HG03378 (cell line): ENCODE results near the gene ATP1A2.

Experiments
- ATAC-seq: cut with Tn5 transposase; IDR thresholded peaks from one replicate; pipeline ENCODE4 v1.9.1; 2021; ENCODE audit warnings: mild to moderate bottlenecking, moderate library complexity; ENCODE audit not compliant: unreplicated experiment

The ATP1A2 gene

GRCh38 chr1:160139840-160140239, 24.3 kb downstream of the ATP1A2 start:
- ATAC-seq: no peak

DNA sequence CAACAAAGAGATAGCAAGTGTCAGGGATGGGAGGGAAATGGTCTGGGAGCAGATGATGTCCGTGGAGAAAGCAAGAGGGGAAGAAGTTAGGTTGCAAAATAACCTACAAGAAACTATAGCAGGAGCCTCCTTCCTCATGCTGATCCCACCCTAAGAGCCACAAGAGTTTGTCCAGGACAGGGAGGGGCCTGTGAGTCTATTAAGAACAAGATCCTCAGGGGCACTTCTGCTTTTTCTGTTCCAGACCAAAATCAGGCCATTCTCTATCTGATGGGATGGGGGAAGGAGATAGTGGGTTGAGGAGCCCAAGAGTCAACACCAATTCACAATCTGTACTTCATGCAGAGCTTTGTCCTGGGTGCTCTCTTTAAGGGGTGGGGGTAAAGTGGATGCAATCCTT, 28.1 kb downstream of the ATP1A2 start:
- ATAC-seq: no peak

DNA sequence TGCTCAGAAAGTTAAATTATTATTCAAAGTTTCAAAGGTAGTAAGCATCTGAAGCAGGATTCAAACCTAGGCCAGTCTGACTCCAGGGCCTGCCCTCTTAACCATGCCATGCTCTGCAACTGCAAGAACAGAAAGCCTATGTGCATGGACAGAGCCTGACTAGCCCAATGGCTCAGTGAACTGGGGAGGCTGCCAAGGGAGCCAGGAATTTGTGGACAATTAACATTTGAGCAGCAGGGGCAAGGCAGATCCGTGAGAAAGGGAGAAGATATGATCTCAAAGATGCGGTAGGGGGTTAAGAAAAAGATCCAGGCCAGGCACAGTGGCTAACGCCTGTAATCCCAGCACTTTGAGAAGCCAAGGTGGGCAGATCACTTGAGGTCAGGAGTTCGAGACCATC, 29.4 kb downstream of the ATP1A2 start:
- no peak for ATAC-seq

- no peak for ATAC-seq
These were observed 30.5 kb downstream of the ATP1A2 start for GRCh38 chr1:160146107-160146506.

DNA sequence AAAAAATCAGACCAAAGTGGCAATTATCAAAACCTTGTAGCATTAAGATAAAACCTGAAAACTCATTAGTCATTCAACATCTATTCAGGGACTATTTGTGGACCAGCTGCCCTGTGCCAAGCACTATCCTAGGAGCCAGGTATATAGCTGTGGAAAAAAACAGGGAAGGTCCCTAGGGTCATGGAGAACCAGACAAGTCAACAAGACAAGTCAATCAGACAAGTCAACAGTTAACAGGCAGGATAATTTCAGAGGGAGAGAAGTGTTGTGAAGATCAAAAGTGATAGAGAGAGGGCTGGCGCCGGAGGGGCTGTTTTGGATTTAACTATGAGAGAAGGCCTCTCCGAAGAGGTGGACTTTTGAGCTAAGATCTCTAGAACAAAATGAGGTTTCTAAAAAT, 32.6 kb downstream of the ATP1A2 start:
- no peak for ATAC-seq

GRCh38 chr1:160149233-160149632, 33.7 kb downstream of the ATP1A2 start:
- no peak for ATAC-seq

DNA sequence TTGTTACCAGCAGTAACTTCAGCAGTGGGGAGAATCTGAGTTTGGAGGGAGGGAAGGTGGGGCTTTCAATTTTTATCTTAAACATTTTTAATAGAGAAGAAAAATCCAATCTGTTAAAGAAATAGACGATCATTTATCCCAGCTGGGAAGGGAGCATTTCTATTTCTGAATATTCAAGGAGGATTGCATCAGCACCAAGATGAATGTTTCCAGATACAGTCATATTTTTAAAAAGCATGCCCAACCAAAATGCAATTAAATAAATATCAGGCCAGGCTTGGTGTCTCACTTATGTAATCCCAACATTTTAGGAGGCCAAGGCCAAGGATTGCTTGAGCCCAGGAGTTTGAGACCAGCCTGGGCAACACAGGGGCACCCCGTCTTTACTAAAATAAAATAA, 34.2 kb downstream of the ATP1A2 start:
- no peak for ATAC-seq

DNA sequence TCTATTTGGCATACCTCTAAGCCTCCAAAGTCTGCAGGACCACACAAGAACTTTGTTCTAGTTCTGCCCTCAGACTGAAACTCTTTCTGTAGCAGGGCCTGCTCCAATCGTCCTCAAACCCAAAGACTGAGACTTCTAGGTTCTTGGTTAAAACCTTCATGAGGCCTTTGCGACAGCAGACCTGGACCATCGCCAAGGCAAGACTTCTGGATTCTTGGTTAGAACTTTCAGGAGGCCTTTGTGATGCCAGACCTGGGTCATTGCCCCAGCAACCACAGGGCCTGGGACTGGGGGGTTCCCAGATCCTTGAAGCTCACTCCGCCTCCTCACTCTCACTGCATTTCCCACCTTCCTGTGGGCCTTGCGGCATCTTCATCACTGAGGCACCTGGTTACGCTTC, 35.7 kb downstream of the ATP1A2 start, which contains the start of gene ATP1A4:
Gene ATP1A4 (plus strand): TSS at position 301 of the 400 bp plus-strand sequence. CDS start 438 bp downstream, outside the sequence.
- ATAC-seq: no peak

DNA sequence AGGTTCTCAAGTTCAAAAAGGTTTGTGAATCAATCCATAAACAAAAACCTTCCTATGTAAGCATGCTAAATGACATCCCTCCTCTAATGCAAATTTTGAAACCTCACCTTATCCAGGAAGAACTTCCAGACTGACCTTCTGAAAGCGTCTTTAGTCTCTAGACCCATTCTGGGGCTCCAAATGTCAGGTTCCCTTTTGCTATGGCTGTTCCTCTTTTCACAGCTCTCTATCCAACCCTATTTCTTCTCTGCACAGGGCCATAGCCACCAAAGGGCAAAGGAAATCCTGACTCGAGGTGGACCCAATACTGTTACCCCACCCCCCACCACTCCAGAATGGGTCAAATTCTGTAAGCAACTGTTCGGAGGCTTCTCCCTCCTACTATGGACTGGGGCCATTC, 39.2 kb downstream of the ATP1A2 start:
- ATAC-seq: no peak

DNA sequence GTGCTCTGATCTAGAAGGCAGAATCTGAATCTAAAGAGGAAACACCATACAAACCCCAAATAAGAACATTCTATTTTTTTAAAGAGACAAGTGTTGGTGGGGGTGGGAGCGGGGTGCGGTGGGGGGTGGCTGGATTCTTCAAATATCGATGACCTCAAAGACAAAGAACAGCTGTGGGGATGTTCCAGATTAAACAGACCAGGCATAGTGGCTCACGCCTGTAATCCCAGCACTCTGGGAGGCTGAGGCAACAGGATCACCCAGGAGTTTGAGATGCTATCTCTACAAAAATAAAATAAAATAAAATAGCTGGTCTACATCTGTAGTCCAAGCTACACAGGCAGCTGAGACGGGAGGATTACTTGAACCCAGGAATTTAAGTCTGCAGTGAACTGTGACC, 40.8 kb downstream of the ATP1A2 start:
- ATAC-seq: no peak

- ATAC-seq: no peak
These were observed 41.6 kb downstream of the ATP1A2 start for GRCh38 chr1:160157174-160157573.

GRCh38 chr1:160158031-160158430, 42.5 kb downstream of the ATP1A2 start:
- ATAC-seq: no peak

GRCh38 chr1:160158534-160158933, 43.0 kb downstream of the ATP1A2 start:
- no peak for ATAC-seq

DNA sequence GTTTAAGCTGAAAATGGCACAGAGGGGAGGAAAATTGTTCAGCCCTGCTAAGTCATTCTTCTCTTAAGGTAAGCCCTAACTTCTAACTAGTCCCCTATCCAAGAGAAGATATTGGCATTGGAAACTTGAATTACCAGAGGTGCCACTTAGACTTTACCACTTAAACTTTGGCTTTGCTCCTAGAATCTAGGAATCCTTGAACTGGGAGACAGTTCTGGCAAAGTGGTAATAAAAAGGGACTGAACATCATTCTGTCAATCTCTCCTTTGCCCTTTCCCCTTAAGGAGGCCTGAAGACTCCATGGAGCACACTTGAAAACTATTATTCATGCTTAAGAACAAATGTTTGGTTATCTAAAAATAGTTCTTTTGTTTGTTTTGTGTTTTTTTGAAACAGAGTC, 44.3 kb downstream of the ATP1A2 start:
- no peak for ATAC-seq

DNA sequence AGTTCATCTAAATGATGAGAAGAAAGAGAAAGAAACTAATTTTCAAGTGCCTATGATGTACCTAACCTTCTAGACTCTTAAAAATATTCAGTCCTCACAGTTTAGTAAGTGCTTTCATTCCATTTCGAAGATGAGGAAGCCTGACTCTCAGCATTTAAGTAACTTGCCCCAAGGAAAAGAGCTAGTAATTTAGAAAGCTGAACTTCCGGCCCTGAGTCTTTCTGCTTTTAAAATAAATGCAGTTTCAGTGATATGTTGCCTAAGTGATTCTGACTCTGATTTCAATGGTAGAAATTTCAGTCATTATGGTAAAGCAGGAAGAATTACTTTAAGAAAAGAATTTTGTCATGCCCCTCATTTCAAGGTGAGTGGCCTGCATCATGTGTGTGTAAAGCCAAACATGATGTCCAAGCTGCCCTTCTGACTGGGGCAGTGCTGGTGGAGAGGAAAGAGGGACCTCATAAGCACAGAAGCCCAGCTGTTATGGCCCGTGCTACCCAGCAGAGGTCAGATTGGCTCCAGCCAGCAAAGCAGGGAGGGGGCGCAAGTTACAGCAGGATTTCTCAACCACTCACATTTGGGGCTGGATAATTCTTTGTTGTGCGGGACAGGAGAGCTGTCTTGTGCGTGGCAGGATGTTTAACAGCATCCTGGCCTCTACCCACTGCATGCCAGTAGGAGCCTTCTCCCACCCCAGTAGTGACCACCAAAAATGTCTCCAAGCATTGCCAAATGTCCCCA, 46.6 kb downstream of the ATP1A2 start:
- no peak for ATAC-seq

DNA sequence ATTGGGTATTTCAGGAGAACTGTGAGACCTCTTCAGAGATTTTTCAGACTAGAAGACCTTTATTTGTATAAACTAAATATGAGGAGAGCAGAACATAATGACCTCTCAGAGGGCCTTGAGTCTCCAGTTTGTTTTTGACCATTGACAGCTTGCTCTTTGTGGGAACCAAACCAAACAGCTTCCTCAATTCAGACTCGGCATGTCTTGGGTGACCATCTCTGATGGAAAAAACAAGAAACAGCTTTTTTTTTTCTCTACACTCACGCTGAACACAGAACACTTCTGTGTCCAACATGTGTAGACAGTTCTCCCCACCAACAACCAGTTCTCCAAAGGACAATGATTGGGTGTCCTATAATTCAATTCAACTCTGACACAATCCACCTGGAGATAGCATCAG, 47.4 kb downstream of the ATP1A2 start:
- no peak for ATAC-seq

DNA sequence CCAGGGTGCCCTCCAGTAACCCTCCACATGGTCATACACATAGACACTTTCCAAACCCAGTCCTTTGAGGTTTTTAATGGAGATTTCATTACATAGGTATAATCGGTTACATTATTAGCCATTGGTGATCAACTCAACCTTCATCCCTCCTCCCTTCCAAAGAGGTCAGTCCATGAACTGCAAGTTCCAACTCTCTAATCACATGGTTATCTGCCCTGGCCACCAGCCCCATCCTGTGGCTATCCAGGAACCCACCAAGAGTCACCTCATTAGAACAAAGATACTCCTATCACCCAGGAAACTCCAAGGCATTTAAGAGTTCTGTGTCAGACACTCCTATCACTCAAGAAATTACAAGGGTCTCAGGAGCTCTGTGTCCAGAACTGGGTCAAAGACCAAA, 48.1 kb downstream of the ATP1A2 start:
- no peak for ATAC-seq

DNA sequence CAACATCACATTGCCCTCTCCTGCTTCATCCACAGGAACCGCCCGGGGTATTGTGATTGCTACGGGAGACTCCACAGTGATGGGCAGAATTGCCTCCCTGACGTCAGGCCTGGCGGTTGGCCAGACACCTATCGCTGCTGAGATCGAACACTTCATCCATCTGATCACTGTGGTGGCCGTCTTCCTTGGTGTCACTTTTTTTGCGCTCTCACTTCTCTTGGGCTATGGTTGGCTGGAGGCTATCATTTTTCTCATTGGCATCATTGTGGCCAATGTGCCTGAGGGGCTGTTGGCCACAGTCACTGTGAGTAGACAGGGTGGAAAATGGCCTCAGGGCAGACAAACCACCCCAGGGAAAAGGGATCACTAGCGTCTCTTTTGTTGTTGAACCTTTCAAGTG, 48.6 kb downstream of the ATP1A2 start:
- no peak for ATAC-seq

- ATAC-seq: no peak
These were observed 50.8 kb downstream of the ATP1A2 start for GRCh38 chr1:160166166-160166868.

DNA sequence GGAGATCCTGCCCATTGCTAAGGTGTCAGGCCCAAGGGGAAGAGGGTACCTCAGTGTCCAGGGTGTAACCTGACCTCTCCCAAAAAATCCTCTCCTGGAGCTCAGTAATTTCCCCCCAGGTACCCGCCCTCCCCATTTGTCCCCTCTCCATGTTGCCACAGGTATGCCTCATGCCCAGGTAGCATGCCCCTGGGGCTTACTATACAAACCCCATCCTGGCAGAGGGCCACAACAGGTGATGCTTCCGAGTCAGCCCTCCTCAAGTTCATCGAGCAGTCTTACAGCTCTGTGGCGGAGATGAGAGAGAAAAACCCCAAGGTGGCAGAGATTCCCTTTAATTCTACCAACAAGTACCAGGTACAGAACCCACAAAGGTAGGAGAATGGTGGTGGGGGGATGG, 51.5 kb downstream of the ATP1A2 start:
- ATAC-seq: no peak

DNA sequence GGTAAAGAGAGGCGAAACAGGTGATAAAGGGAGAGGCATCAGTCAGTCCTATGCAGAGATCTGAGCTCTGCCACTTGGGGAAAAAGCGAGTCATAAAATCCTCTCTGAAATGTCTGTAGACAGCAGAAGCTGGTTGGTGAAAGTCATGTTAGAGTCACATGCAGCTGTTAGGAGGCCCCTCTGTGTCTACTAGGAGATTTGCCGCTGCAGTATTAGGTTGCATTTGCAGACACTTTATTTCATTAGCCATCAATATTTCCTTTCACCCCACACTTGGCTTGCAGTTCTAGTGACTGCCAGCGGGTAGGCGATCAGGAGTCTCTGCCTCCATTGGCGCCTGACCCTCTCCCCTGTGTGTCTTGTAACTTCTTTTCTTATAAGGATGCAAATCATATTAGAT, 52.0 kb downstream of the ATP1A2 start:
- no peak for ATAC-seq

GRCh38 chr1:160168016-160168415, 52.5 kb downstream of the ATP1A2 start:
- no peak for ATAC-seq
